Upper lobe of left lung (tissue), 4 donors: ENCODE data around the gene DNAJB13.

Source experiments
- EP300 ChIP-seq, 4 donors: sonication (generic); formaldehyde crosslinking; IDR thresholded peaks; one replicate each; pipeline ENCODE4 v1.5.1; 2017; ENCODE audit warnings: antibody characterized with exemption in 4 of 4, control low read depth in 2 of 4
- POLR2A ChIP-seq, 4 donors: fragments of 450-650 bp; IDR thresholded peaks; one replicate each; pipeline ENCODE4 v1.5.1; 2016 to 2017; ENCODE audit warnings: antibody characterized with exemption in 4 of 4, mild to moderate bottlenecking in 2 of 4
- TF ChIP-seq, protein P1 (sequence below), 6 experiments: fragments of 450-650 bp in 4 of 6; fragments of 200-600 bp in 2 of 6; sonication (generic) in 2 of 6; IDR thresholded peaks; one replicate each; pipeline ENCODE4 v1.5.1; 2016 to 2019; ENCODE audit warnings: antibody characterized with exemption in 6 of 6

DNA sequence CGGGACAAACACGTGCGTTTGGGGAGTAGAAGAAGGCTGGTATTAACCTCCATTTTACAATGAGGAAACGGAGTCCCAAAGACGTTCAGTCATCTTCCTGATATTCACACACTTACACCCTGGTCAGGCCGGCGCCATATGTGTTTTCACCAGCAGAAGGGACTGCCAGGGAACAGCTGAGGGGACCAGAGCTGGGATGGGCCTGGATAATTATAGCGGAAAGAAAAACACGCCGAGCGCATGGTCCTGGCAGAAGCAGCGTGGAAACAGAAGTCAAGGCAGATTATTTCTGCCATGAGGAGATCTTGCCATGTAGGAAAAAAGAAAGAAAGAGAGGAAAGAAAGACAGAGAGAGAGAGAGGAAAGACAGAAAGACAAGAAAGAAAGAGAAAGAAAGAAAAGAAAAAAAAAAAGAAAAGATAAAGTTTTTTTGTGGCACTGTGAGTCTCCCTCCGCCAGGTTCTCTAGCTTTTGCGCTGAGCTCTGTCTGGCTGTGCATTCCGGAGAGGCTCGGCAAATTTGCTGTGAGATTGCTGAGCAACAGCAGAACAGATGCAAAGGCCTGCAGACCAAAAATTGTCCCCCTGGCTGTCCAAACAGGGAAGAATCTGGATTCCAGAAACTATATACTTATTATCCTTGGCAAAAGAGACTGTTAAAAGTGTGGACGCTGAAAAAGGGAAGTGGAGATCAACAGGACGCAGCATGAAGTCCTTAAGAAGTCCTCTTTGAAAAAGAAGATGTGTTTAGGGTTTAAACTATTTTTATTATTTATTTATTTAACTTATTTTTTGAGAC is 33.1 kb downstream of the DNAJB13 start:
- TF ChIP-seq POLR2A (IDR thresholded peaks at IDR 0.05) (no peak), EP300 (IDR thresholded peaks at IDR 0.05) (peak in 1 of 4 donors; percentile 8)
- TF ChIP-seq, protein P1, sequence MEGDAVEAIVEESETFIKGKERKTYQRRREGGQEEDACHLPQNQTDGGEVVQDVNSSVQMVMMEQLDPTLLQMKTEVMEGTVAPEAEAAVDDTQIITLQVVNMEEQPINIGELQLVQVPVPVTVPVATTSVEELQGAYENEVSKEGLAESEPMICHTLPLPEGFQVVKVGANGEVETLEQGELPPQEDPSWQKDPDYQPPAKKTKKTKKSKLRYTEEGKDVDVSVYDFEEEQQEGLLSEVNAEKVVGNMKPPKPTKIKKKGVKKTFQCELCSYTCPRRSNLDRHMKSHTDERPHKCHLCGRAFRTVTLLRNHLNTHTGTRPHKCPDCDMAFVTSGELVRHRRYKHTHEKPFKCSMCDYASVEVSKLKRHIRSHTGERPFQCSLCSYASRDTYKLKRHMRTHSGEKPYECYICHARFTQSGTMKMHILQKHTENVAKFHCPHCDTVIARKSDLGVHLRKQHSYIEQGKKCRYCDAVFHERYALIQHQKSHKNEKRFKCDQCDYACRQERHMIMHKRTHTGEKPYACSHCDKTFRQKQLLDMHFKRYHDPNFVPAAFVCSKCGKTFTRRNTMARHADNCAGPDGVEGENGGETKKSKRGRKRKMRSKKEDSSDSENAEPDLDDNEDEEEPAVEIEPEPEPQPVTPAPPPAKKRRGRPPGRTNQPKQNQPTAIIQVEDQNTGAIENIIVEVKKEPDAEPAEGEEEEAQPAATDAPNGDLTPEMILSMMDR (IDR thresholded peaks at IDR 0.05): no peak
